Stomach (tissue), 9 donors: ENCODE data around the gene GPATCH2. TPM values are rescaled to one million over a fixed set of nuclear protein-coding genes. Genes with fewer than 3 reads are reported as not detected.

Source experiments
- DNase-seq, 2 donors: peaks; one replicate each; pipeline versions ENCODE4 v3.0.0 to v3.0.0-alpha.2; 2013 to 2019
- H3K27ac ChIP-seq, 5 donors: fragments of 200-600 bp in 4 of 5; sonication (generic) in 4 of 5; one replicate each; pipeline ENCODE4 v1.5.1; 2013 to 2019; ENCODE audit warnings: mild to moderate bottlenecking in 1 of 5, moderate library complexity in 1 of 5
- H3K27me3 ChIP-seq, 3 donors: fragments of 200-600 bp; sonication (generic); one replicate each; pipeline ENCODE4 v1.5.1; 2017 to 2019; ENCODE audit warnings: mixed run types in 1 of 3
- H3K36me3 ChIP-seq, 4 donors: fragments of 200-600 bp; sonication (generic); 1 replicate in 3 of 4; 2 replicates in 1 of 4; pipeline ENCODE4 v1.5.1; 2016 to 2019
- H3K4me1 ChIP-seq, 4 donors: fragments of 200-600 bp; sonication (generic); one replicate each; pipeline ENCODE4 v1.5.1; 2016 to 2019
- H3K4me3 ChIP-seq, 4 donors: fragments of 200-600 bp; sonication (generic) in 3 of 4; one replicate each; pipeline ENCODE4 v1.5.1; 2016 to 2019; ENCODE audit warnings: mild to moderate bottlenecking in 1 of 4
- H3K9me3 ChIP-seq, 4 donors: fragments of 200-600 bp; sonication (generic); one replicate each; pipeline ENCODE4 v1.5.1; 2016 to 2019
- CTCF ChIP-seq, 7 experiments: fragments of 450-650 bp in 4 of 7; fragments of 200-600 bp in 3 of 7; sonication (generic) in 3 of 7; IDR thresholded peaks; one replicate each; pipeline ENCODE4 v1.5.1; 2016 to 2019; ENCODE audit warnings: antibody characterized with exemption in 7 of 7, control low read depth in 2 of 7, mild to moderate bottlenecking in 1 of 7
- EP300 ChIP-seq: sonication (generic); formaldehyde crosslinking; IDR thresholded peaks from one replicate; pipeline ENCODE4 v1.6.1; 2017; ENCODE audit warnings: antibody characterized with exemption
- POLR2A ChIP-seq, 4 donors: fragments of 450-650 bp; IDR thresholded peaks; one replicate each; pipeline ENCODE4 v1.6.1; 2016; ENCODE audit warnings: antibody characterized with exemption in 4 of 4, control low read depth in 2 of 4, mild to moderate bottlenecking in 1 of 4, moderate library complexity in 1 of 4
- POLR2AphosphoS5 ChIP-seq, 3 donors: sonication (generic); formaldehyde crosslinking; IDR thresholded peaks; one replicate each; pipeline ENCODE4 v1.6.1; 2016; ENCODE audit warnings: antibody characterized with exemption in 3 of 3
- WGBS, 5 donors: extraction: QIAGEN DNeasy Blood & Tissue Kit in 3 of 5; methylation state at CpG; one replicate each; pipeline versions ENCODE4 v1.1.5 to v1.1.7; 2013 to 2018; 5-methylcytosine and 5-hydroxymethylcytosine counted together
- intact Hi-C: fragments of 100-400 bp; cut with DNase I; formaldehyde crosslinking; loops from one replicate; pipeline ENCODE4 v1.15.1; 2023; ENCODE audit warnings: low total_unique reads
- polyA plus RNA-seq, 3 donors: library from polyadenylated mRNA; stranded (reverse); fragments of 200-250 nt; gene quantifications; one replicate each; pipeline ENCODE4 v1.2.3, GENCODE V29; 2013
- total RNA-seq, 5 donors: library from RNA; depleted of rRNA; stranded (reverse); fragments of >200 nt; gene quantifications; one replicate each; pipeline versions ENCODE4 v1.1.0 to v1.2.3, GENCODE V29; 2014 to 2016
- donor health status: healthy with polysubstance abuse.
- donor health status: Bipolar disorder and iron deficiency.
- donor health status: healthy.

GPATCH2 gene
- total and polyA plus RNA-seq, 8 donors: 2.4 to 42.8 (median 13.4) TPM

DNA sequence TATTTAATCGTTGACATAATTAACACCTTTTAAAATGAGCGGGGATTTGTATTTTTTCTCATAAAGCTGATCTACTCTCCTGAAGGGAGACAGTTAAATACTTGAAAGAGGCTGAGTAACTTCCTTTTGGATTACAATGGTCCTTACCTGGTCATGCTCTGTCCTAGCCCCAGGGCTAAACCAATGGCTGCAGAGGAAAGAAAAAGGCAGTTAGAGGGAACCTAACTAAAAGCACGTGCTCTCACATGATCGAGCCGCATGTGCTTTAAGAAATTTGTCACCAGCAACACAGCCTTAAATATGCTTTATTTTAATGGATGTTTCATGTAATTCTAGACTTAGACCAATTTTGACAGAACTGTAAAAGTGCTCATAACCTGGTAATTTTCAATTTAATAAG, 132.7 kb downstream of the GPATCH2 start:
- Histone ChIP-seq H3K36me3 (peaks cover 0 to 13% (median 8%) of the 10 kb centered on the region in 4 donors), H3K27ac (no peak overlapping the region), H3K27me3 (no peaks in the 10 kb centered on the region), H3K4me3 (no peak overlapping the region), H3K4me1 (no peaks in the 10 kb centered on the region), H3K9me3 (no peaks in the 10 kb centered on the region)
- WGBS, 5 donors: 89 to 94% (median 93%) methylated on average over 5 of the region's 5 CpGs
- DNase-seq: no peak
- TF ChIP-seq EP300: no peak
- no peak for TF ChIP-seq CTCF (IDR thresholded peaks at IDR 0.05)
- TF ChIP-seq POLR2A (IDR thresholded peaks at IDR 0.05): no peak
- TF ChIP-seq POLR2AphosphoS5 (IDR thresholded peaks at IDR 0.05): no peak
- intact Hi-C loops: no loop called here

DNA sequence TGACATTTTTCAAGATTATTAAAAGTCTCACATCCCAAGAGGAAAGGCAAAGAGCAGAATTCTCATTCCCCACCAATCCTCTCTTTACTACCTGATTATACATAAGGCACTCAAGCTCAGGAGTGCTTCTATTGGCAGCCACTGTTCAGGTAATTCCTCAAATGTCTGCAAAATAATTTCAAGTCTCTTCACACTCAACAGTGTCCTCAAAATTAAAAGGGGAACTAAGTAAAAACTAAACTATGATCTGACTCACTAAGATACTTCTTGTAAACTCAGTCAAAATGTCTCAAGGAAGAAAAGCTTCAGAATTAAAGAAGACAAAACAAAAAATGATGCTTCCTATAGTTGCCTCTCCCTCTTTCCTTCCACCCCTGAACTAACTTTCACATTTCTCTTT, 135.6 kb downstream of the GPATCH2 start:
- Histone ChIP-seq H3K4me1 (no peaks in the 10 kb centered on the region), H3K4me3 (no peak overlapping the region), H3K9me3 (no peaks in the 10 kb centered on the region), H3K36me3 (peaks cover 0 to 16% (median 8%) of the 10 kb centered on the region in 4 donors), H3K27ac (no peak overlapping the region), H3K27me3 (no peaks in the 10 kb centered on the region)
- DNase-seq: no peak
- intact Hi-C loops: no loop called here
- TF ChIP-seq POLR2AphosphoS5 (IDR thresholded peaks at IDR 0.05): no peak
- no peak for TF ChIP-seq CTCF (IDR thresholded peaks at IDR 0.05)
- no peak for TF ChIP-seq POLR2A (IDR thresholded peaks at IDR 0.05)
- no peak for TF ChIP-seq EP300

DNA sequence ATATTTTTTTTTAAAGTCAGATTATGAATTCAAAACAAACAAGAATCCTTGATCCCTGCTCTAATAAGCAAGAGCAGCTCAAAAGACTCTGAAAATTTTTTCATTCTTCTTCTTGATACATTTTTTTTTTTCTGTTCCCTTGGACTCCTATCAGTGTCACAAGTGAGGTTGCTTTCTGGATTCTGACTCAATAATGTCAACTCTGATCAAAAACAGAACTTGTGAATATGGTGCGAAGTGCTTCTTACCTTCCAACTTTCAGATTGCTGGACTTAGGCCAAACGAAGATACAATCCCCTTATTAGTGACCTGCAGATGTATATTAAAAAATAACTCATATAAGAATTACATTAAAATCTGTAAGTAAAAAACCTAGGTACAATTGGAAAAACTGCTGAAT, 136.1 kb downstream of the GPATCH2 start:
- H3K36me3 ChIP-seq: peaks cover 0 to 16% (median 8%) of the 10 kb centered on the region in 4 donors
- no peaks in the 10 kb centered on the region for H3K9me3 ChIP-seq
- H3K27ac ChIP-seq: no peak overlapping the region
- DNase-seq: no peak
- H3K27me3 ChIP-seq: no peaks in the 10 kb centered on the region
- H3K4me1 ChIP-seq: no peaks in the 10 kb centered on the region
- intact Hi-C loops: no loop called here
- no peak overlapping the region for H3K4me3 ChIP-seq
- 81 to 95% (median 86%) methylated on average over 2 of the region's 2 CpGs for WGBS, 5 donors
- TF ChIP-seq EP300: no peak
- no peak for TF ChIP-seq CTCF (IDR thresholded peaks at IDR 0.05)

GRCh38 chr1:217493290-217493689, 137.6 kb downstream of the GPATCH2 start:
- Histone ChIP-seq H3K4me3 (no peak overlapping the region), H3K4me1 (no peaks in the 10 kb centered on the region), H3K27ac (no peak overlapping the region), H3K27me3 (no peaks in the 10 kb centered on the region), H3K36me3 (peaks cover 0 to 16% (median 8%) of the 10 kb centered on the region in 4 donors), H3K9me3 (no peaks in the 10 kb centered on the region)
- DNase-seq: no peak
- TF ChIP-seq POLR2AphosphoS5 (IDR thresholded peaks at IDR 0.05) (no peak), CTCF (IDR thresholded peaks at IDR 0.05) (no peak), POLR2A (IDR thresholded peaks at IDR 0.05) (no peak)
- 78 to 95% (median 84%) methylated on average over 1 of the region's 1 CpG for WGBS, 5 donors
- intact Hi-C loops: no loop called here

GRCh38 chr1:217484871-217485270, 146.0 kb downstream of the GPATCH2 start:
- H3K36me3 ChIP-seq: peaks cover 0 to 38% (median 14%) of the 10 kb centered on the region in 4 donors
- no peak overlapping the region for H3K27ac ChIP-seq
- H3K4me3 ChIP-seq: no peak overlapping the region
- TF ChIP-seq EP300 (no peak), POLR2AphosphoS5 (IDR thresholded peaks at IDR 0.05) (no peak), POLR2A (IDR thresholded peaks at IDR 0.05) (no peak), CTCF (IDR thresholded peaks at IDR 0.05) (no peak)
- intact Hi-C loops: no loop called here
- DNase-seq: no peak
- H3K4me1 ChIP-seq: no peaks in the 10 kb centered on the region
- H3K27me3 ChIP-seq: no peaks in the 10 kb centered on the region
- H3K9me3 ChIP-seq: peaks cover 0 to 9% (median 5%) of the 10 kb centered on the region in 4 donors
